HG02970 (cell line): ENCODE results near the gene SLC9A8.
"Not testable (repeated sequence)": the region's sequence is repeated elsewhere in the genome, so short reads cannot be mapped to it uniquely, and the experiment has no call there.

Experiments
- ATAC-seq: cut with Tn5 transposase; IDR thresholded peaks from one replicate; pipeline ENCODE4 v1.9.1; 2021; ENCODE audit warnings: mild to moderate bottlenecking, moderate library complexity, moderate number of reproducible peaks; ENCODE audit not compliant: unreplicated experiment, low FRiP score

Gene SLC9A8

GRCh38 chr20:49890471-49891361 is 78.1 kb downstream of the SLC9A8 start:
- no peak for ATAC-seq

- ATAC-seq = no peak
Measured at GRCh38 chr20:49891476-49892110, 79.0 kb downstream of the SLC9A8 start.

- no peak for ATAC-seq
Measured at GRCh38 chr20:49892260-49892659, 79.6 kb downstream of the SLC9A8 start.

GRCh38 chr20:49892817-49893216 is 80.2 kb downstream of the SLC9A8 start:
- ATAC-seq = no peak

- no peak for ATAC-seq
Measured at GRCh38 chr20:49893242-49894072, 80.8 kb downstream of the SLC9A8 start.

GRCh38 chr20:49894073-49894470 is 81.4 kb downstream of the SLC9A8 start:
- no peak for ATAC-seq

GRCh38 chr20:49895474-49896093 is 83.0 kb downstream of the SLC9A8 start:
- ATAC-seq = not testable (repeated sequence)

GRCh38 chr20:49896204-49896603 is 83.6 kb downstream of the SLC9A8 start:
- no peak for ATAC-seq

- no peak for ATAC-seq
Measured at GRCh38 chr20:49899541-49900383, 87.1 kb downstream of the SLC9A8 start.

GRCh38 chr20:49901588-49901987 is 89.0 kb downstream of the SLC9A8 start:
- ATAC-seq = no peak

- no peak for ATAC-seq
Measured at GRCh38 chr20:49904440-49905214, 92.0 kb downstream of the SLC9A8 start.

GRCh38 chr20:49905415-49906091 is 92.9 kb downstream of the SLC9A8 start:
- ATAC-seq = no peak

GRCh38 chr20:49906101-49906604 is 93.5 kb downstream of the SLC9A8 start:
- no peak for ATAC-seq

GRCh38 chr20:49906615-49907154 is 94.1 kb downstream of the SLC9A8 start:
- no peak for ATAC-seq

- ATAC-seq = no peak
Measured at GRCh38 chr20:49907405-49908257, 95.0 kb downstream of the SLC9A8 start.

- ATAC-seq = no peak
Measured at GRCh38 chr20:49908258-49908565, 95.6 kb downstream of the SLC9A8 start.
